NCI-H460 (cell line): ENCODE measurements around the gene SMOC2. TPM values are rescaled to one million over a fixed set of nuclear protein-coding genes. Genes with fewer than 3 reads are reported as not detected.

Experiments used
- DNase-seq: peaks from one replicate; pipeline ENCODE4 v3.0.0-alpha.2; 2016; ENCODE audit warnings: low read depth; ENCODE audit errors: extremely low read depth
- total RNA-seq: library from RNA; depleted of rRNA; stranded (reverse); fragments of >200 nt; shearing (Covaris generic); gene quantifications from 2 replicates; pipeline ENCODE4 v1.2.3, GENCODE V29; 2014

SMOC2 gene
- total RNA-seq, 1 experiment from 2014 or later = not detected

DNA sequence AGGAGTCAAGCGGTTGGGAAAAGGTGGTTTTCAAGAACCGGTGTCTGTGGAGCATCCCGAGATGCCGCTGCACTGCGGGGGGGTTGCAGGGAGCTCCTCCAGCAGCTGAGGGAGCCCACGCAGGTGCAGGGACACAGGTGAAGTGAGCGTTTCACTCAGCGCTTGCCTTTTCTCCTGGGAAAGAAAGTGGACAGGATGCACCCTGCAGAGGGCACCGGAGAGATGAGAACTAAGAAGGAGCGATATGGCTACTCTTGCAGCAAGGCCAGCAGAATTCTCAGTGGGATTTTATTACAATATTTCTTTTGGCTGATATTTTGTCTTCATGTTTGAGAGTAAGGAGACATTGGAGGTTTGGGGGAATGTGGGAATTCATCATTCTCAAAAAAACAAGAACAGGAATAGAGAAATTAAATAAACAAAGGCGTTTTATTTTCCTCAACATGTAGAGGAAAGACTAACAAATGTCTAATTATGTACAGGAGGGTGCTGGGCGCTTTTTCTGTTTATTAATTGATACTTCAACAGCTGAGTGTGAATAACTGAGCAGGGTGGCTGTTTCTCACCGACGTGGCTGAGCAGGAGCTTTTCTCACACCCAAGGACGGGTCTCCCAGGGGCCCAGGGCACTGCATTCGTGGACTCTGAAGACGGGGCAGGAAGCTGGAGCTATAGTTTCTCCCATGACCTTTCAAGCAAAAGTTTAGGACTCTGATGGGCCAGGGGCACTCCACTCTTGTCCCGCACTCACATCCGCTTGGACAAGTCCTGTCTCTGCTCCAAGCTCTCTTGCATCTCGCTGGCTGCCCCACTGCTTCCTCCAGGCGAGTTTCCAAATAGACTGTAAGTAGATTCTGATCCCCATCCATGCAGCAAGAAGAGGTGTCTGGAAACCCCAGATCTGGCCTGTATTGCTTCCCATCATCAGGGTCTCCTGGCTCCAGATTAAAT, 176.1 kb downstream of the SMOC2 start:
- DNase-seq = no peak

GRCh38 chr6:168618546-168619315, 177.7 kb downstream of the SMOC2 start:
- DNase-seq = no peak

DNA sequence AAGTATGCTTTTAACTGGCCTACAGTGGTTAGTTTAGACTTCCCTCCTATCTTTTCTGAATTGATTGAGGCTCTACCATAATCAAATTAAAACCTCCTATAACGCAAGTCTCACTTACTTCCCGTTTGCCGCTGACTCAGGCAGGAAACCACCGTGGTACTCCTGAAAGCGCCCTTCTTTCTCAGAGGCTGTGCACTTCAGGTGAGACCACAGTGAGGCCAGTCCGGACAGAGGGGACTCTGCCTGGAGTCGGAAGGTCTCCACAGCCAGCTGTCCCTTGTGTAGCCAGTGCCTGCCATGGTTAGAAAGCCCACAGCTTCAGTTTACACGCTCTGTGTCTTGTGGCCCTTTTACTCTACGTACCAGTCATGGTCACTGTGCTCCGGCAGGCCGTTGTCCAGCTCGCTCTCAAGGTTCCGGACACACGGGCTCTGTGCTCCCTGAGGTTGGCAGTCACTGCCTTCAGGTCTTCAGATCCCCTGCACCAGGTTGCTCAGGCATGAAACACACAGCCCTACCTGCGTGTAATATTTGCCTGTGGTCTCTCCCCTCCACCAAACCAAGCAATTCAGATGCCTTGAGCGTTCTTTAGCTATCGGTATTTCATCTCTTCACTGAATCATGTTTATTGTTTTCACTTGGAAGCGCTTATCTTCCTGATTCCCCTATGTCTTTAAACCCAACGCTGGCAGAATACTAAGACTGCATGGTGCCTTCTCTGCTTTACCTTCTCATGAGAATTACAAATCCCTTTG, 178.8 kb downstream of the SMOC2 start:
- no peak for DNase-seq

- DNase-seq = no peak
Measured at GRCh38 chr6:168620578-168620977, 179.6 kb downstream of the SMOC2 start.

DNA sequence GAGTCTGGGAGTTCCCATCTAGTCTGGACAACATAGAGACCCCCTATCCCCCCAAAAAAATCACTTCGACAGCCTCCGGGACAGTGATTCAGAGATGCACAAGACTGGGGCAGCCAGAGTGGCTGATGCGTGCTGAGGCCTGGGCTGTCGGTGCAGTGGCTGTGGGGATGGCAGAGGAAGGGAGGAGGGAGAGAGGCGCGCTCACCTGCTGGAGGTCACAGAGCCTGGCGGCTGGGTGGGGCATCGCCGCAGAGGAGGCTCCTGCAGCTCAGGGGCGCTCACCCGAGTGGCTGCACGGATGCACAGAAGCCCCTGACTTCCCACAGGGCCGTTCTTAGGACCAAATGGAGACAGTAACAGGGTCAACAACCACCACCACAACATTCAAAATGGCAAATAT, 182.8 kb downstream of the SMOC2 start:
- DNase-seq = no peak

- DNase-seq = no peak
Measured at GRCh38 chr6:168624540-168624939, 183.6 kb downstream of the SMOC2 start.

DNA sequence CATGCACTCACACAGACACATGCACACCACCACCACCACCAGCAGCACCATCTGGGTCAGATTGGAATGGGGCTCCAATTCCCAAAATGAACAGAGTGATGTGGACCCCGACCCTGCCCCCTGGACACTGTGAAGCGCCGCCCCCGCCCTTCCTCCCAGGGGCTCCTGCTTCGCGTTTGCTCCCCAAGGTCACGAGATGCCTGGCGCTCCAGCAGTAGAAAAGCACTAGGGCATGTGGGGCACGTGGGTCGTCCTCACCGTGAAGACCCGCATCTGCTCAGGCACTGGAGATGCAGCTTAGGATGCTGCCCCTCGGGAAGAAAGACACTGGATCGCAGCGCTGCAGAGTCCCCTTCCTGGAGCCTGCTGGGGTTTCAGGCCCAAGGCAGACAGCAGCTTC, 184.0 kb downstream of the SMOC2 start:
- no peak for DNase-seq

GRCh38 chr6:168625602-168626001, 184.6 kb downstream of the SMOC2 start:
- no peak for DNase-seq

DNA sequence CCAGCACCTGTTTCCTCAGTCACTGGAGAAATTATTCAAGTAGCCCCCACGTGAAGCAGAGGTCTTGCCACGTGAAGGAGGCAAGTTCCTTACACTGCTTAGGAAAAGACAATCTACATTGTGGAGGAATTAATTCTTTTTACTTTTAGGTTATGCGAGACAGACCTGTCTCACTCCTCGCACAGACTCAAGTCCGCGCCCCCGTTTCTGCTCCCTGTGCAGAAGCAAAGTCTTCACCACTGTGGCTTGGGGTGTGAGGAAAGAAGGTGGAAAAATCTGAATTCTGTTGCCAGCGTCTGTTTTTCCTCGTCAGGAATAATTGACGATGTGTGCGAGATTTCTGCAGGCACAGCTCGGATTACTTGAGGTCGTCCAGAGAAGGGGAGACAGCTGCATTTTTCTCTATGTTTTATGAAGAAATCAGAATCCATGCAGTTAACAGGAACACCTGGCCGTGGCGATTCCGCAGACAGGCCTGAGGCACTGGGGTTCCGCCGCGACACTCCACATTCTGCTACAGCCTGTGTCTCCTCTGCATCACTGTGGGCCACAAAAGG, 185.1 kb downstream of the SMOC2 start:
- DNase-seq = no peak

- no peak for DNase-seq
Measured at GRCh38 chr6:168627506-168628175, 186.7 kb downstream of the SMOC2 start.

DNA sequence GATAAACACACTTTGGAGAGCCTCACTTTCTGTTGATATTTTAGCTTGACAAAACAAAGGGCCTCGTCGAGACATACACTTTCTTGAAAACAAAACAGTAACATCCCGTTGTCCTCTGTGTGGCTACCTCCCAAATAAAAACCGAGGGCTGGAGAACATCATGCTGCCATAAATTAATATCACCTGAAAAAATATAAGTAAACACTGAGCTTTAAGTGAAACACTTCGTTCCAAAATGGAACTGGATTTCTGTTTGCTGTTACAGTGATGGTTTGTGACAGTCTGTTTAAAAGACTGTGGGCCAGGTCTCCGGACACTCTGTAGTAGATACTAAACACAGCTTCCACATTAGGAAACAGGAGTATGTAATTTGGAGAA, 187.2 kb downstream of the SMOC2 start:
- no peak for DNase-seq

DNA sequence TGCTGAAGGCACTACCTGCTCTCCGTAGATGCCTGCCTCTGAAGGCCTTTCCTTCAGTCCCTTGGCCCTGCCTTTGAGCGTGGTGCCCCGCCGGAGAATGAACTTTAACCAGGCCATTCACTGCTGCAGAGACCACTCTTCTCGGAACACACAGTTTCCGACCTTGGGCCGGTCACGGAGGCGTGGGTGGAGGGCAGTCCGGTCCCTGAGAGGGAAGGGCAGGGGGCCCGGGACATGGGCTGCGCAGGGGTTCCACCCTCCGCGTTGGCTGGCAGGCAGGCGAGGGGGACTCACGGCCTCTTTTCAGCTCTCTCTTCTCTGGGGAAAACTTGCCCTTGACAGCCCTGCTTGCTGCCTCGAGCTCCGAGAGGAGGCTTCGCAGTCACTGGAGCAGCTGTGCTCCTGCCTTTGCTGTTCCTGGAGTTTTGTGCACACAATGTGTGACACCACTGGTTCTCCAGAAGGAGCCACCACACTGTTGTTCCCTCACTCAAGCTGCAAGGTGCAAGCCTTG, 187.8 kb downstream of the SMOC2 start:
- no peak for DNase-seq

DNA sequence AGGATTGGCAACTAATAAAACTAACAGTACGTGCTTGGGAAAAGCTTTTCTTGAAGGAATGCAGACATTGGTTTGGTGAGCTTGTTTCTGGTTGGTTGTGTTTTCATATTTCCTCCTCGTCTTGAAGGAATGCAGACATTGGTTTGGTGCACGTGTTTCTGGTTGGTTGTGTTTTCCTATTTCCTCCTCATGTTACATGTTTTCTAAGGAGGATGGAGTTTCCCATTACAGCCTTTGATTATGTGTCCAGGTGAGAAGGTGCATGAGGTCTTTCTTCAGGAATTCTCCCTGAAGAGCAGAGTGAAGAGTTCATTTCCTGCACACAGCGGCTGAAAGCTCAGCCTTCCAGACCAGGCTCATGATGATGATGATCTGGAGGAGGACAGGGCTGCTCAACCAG, 190.6 kb downstream of the SMOC2 start:
- DNase-seq = no peak

GRCh38 chr6:168632694-168633093, 191.7 kb downstream of the SMOC2 start:
- DNase-seq = no peak

- DNase-seq = no peak
Measured at GRCh38 chr6:168634541-168635328, 193.8 kb downstream of the SMOC2 start.

DNA sequence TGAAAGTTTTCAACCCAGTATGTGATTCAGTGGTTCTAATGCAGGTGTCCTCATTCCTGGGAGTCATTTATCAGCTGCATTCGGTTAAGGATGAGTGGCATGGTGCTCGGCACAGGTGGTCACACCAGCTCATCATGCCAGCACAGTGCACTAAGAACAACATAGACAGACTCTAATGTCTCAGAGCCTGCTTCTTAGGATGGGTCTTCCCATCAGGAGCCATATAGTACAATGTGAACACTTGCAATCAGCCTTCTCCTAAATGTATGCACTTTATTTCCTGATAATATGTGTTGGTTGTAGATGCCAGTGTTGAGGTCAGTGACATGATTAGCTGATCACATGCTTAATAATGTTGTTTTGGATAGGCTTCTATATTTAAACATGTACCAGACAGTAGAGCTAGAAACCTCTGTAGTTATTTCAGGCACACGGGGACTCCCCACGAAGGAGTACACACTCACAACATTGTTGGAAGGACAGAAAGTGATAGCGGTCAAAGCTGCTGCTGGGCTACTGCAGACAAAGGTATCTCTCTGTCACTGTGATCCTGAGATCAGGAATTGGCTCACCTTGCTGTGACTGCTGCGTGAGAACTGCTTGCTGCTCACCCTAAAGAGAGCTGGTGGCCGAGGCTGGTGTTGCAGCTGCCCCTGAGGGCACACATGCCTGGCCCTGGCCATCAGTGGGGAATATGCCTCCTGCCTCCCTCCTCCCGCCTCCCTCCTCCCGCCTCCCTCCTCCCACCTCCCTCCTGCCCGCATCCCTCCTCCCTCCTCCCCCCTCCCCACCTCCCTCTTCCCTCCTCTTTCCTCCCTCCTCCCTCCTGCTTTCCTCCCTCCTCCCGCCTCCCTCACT, 195.4 kb downstream of the SMOC2 start:
- no peak for DNase-seq

DNA sequence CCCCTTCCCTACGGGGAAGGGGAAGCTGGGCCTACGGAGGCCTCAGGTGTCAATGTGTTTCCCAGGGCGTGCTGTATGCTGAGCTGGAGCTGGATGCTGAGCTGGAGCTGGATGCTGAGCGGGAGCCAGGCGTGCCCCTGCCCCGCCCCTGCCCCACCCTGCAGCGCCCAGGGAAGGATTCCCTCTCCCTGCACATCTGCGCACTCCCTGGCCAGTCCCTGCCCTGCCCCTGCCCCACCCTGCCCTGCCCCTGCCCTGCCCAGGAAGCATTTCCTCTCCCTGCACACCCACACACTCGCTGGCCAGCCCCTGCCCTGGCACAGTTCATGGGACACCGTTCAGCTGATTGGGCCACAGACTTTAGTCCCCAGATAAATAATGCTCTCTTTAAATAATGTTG, 196.8 kb downstream of the SMOC2 start:
- no peak for DNase-seq
